ENCODE measurements around the gene CHERP. TPM values are rescaled to one million over a fixed set of nuclear protein-coding genes. Genes with fewer than 3 reads are reported as not detected.

CHERP gene
- total and polyA plus RNA-seq, 2 donors (not counting 1 experiment from before 2014, with no cell fraction given): 38.3 to 98.9 TPM

DNA sequence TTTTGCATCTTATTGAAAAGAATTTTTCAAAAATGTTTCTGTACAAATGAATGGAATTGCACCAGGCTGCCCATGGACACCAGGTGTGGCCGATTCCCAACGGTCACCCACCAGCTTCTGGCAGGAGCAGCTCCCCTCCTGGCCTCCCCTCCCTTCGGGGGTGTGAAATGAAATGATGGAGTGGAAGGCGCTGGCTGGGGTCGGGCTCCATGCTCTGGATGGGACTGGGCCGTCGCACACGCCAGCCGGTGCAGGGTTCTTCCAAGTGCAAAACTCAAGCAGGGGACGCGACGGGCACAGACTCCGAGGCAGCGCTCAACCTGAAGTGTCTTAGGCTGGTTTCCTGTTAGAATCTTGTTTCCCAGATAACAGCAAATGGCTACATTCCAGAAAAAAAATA lies 24.2 kb downstream of the CHERP start:
- Mint-ChIP-seq H3K4me3 (no peak overlapping the region), H3K4me1 (no peaks in the 10 kb centered on the region), H3K27ac (no peak overlapping the region), H3K27me3 (no peaks in the 10 kb centered on the region), H3K9me3 (ENCODE audit: insufficient read depth) (no peaks in the 10 kb centered on the region)
- ChIA-PET CTCF (no interaction called here), POLR2A (interaction anchor here (0.6 kb wide), 1 partner anchor 53 kb away, joined by 3 read pairs; no protein-coding TSS in a partner anchor)
- H2AFZ ChIP-seq (ENCODE audit: insufficient read depth, low read depth, low read length, poor library complexity, severe bottlenecking): no peak overlapping the region
- H3K9me3 ChIP-seq (ENCODE audit: control extremely low read depth in 1 of 3, control insufficient read depth in 2 of 3, insufficient read depth in 1 of 3, low read length in 2 of 3): no peaks in the 10 kb centered on the region
- H3K27ac ChIP-seq (ENCODE audit: low read length in 2 of 2): no peak overlapping the region
- H3K79me2 ChIP-seq (ENCODE audit: control insufficient read depth, insufficient read depth, low read length): no peaks in the 10 kb centered on the region
- peaks cover 2 to 52% of the 10 kb centered on the region in 2 experiments for H3K36me3 ChIP-seq (replicated peaks in 1 of 2; ENCODE audit: control extremely low read depth in 1 of 2, control insufficient read depth in 1 of 2, extremely low read depth in 1 of 2, insufficient read depth in 2 of 2, low read length in 1 of 2)
- H3K4me3 ChIP-seq (ENCODE audit: control extremely low read depth in 1 of 5, extremely low read depth in 1 of 5, insufficient read depth in 1 of 5, low read depth in 2 of 5, low read length in 4 of 5): no peak overlapping the region
- WGBS (ENCODE audit: insufficient coverage): 98% methylated on average over 12 of the region's 14 CpGs
- DNase-seq (no peak), ATAC-seq (ENCODE audit: low read depth) (no peak)
- H3K27me3 ChIP-seq (replicated peaks in 1 of 4; ENCODE audit: control extremely low read depth in 1 of 4, control insufficient read depth in 3 of 4, insufficient read depth in 4 of 4, low read length in 3 of 4): no peaks in the 10 kb centered on the region
- H3K9ac ChIP-seq (ENCODE audit: low read length): no peak overlapping the region
- H4K20me1 ChIP-seq (ENCODE audit: control insufficient read depth, insufficient read depth, low read length, poor library complexity, severe bottlenecking): no peaks in the 10 kb centered on the region
- intact Hi-C loops (cut with micrococcal nuclease): no loop called here
- H3K4me2 ChIP-seq (replicated peaks; ENCODE audit: low read depth, low read length, poor library complexity, severe bottlenecking): no peak overlapping the region
- H3K4me1 ChIP-seq (ENCODE audit: control insufficient read depth in 2 of 2, insufficient read depth in 2 of 2, low read length in 2 of 2): no peaks in the 10 kb centered on the region
- TF ChIP-seq CTCF (IDR thresholded peaks at IDR 0.05) (no peak), EZH2 (IDR thresholded peaks at IDR 0.05; ENCODE audit: borderline replicate concordance, insufficient read depth, low read depth, low read length, poor library complexity, severe bottlenecking) (no peak)

GRCh38 chr19:16516923-16517610 lies 25.2 kb downstream of the CHERP start:
- 71% methylated on average over 9 of the region's 14 CpGs for WGBS (ENCODE audit: insufficient coverage)
- Histone ChIP-seq H3K4me3 (ENCODE audit: control extremely low read depth in 1 of 5, extremely low read depth in 1 of 5, insufficient read depth in 1 of 5, low read depth in 2 of 5, low read length in 4 of 5) (no peak overlapping the region), H3K9ac (ENCODE audit: low read length) (no peak overlapping the region), H3K4me2 (replicated peaks; ENCODE audit: low read depth, low read length, poor library complexity, severe bottlenecking) (no peak overlapping the region), H3K27me3 (replicated peaks in 1 of 4; ENCODE audit: control extremely low read depth in 1 of 4, control insufficient read depth in 3 of 4, insufficient read depth in 4 of 4, low read length in 3 of 4) (no peaks in the 10 kb centered on the region), H4K20me1 (ENCODE audit: control insufficient read depth, insufficient read depth, low read length, poor library complexity, severe bottlenecking) (no peaks in the 10 kb centered on the region), H2AFZ (ENCODE audit: insufficient read depth, low read depth, low read length, poor library complexity, severe bottlenecking) (no peak overlapping the region), H3K36me3 (replicated peaks in 1 of 2; ENCODE audit: control extremely low read depth in 1 of 2, control insufficient read depth in 1 of 2, extremely low read depth in 1 of 2, insufficient read depth in 2 of 2, low read length in 1 of 2) (peaks cover 2 to 44% of the 10 kb centered on the region in 2 experiments), H3K9me3 (ENCODE audit: control extremely low read depth in 1 of 3, control insufficient read depth in 2 of 3, insufficient read depth in 1 of 3, low read length in 2 of 3) (no peaks in the 10 kb centered on the region), H3K4me1 (ENCODE audit: control insufficient read depth in 2 of 2, insufficient read depth in 2 of 2, low read length in 2 of 2) (no peaks in the 10 kb centered on the region), H3K27ac (ENCODE audit: low read length in 2 of 2) (no peak overlapping the region), H3K79me2 (ENCODE audit: control insufficient read depth, insufficient read depth, low read length) (no peaks in the 10 kb centered on the region)
- Mint-ChIP-seq H3K4me1 (no peaks in the 10 kb centered on the region), H3K9me3 (ENCODE audit: insufficient read depth) (no peaks in the 10 kb centered on the region), H3K27ac (peak overlapping the region; percentile 29), H3K27me3 (no peaks in the 10 kb centered on the region), H3K4me3 (no peak overlapping the region)
- CTCF ChIA-PET: interaction anchor here (1.1 kb wide), 1 partner anchor 18 kb away, joined by 3 read pairs; no protein-coding TSS in a partner anchor
- no peak for ATAC-seq (ENCODE audit: low read depth)
- TF ChIP-seq CTCF (IDR thresholded peaks at IDR 0.05) (no peak), EZH2 (IDR thresholded peaks at IDR 0.05; ENCODE audit: borderline replicate concordance, insufficient read depth, low read depth, low read length, poor library complexity, severe bottlenecking) (no peak)
- POLR2A ChIA-PET: interaction anchor here (0.6 kb wide), 1 partner anchor 303 kb away, joined by 5 read pairs; no protein-coding TSS in a partner anchor
- intact Hi-C loops (cut with micrococcal nuclease): no loop called here
- no peak for DNase-seq
